ENCODE measurements around the gene ZNF407.

The ZNF407 gene

DNA sequence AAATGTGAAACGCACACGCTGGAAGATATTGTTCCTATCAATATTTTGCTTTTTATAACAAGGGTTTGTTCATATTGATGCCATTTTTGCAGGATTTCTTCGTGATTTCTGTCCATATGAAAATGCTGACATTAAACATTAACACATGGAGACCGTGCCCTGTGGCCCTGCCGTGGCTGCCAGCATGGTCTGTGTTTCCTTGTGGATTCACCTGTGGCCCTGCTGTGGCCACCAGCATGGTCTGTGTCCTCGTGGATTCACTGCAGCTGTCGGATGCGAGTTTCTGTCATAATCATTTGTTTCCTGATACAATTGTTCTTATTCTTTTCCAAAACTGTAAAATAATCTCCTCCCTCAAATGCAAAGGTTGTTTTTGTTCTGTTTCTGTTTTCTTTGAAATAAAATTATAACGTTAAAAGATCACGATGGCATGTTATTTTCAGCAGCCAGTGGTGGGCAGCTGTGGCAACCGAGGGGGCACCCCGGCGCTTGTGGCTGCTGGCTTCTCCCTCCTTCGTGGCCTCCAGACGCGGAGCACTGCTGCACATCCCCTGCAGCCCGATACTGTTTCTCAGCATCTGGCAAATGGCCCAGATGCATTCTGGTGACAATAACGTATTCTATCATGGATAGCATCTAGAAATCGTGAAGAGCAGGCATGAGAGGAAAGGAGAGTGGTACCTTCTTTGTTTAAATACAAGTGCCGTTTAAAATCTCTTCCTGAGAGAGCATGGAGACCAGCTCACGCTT is 467.8 kb downstream of the ZNF407 start:
- DNase-seq (ENCODE audit: low spot score), result no peak
- H3K4me3 ChIP-seq (ENCODE audit: severe bottlenecking), result no peak overlapping the region
- no peak for TF ChIP-seq CTCF (IDR thresholded peaks at IDR 0.05; ENCODE audit: poor library complexity, severe bottlenecking)
- no peaks in the 10 kb centered on the region for H3K9me3 ChIP-seq (ENCODE audit: severe bottlenecking)
- H3K4me1 ChIP-seq (ENCODE audit: insufficient read depth, poor library complexity, severe bottlenecking), result peaks cover 10% of the 10 kb centered on the region
- H3K36me3 ChIP-seq (ENCODE audit: low read depth), result no peaks in the 10 kb centered on the region
- no peak for ATAC-seq (ENCODE audit: low read depth)
- H3K27me3 ChIP-seq (ENCODE audit: insufficient read depth, poor library complexity, severe bottlenecking), result no peaks in the 10 kb centered on the region
- H3K27ac ChIP-seq (ENCODE audit: poor library complexity, severe bottlenecking), result no peak overlapping the region

GRCh38 chr18:75066021-75066880 is 468.6 kb downstream of the ZNF407 start:
- no peak for DNase-seq (ENCODE audit: low spot score)

DNA sequence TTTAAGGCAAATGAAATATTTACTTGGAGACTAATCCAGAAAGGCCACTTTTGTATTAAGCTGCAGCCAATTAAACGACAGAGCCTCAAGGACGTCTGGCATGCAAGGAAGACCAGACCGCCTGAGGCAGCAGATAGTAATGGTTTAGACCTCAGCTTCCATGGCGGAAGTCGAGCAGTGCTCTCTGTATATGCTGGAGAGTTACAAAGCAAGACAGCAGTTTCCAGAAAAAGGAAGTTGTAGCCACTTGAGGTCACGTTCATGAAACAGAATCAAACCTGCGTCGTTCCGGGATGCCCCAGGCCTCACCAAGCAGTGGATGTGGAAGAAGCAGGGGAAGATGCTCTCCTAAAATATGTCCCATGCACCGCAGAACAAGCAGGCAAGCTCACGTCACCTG is 469.3 kb downstream of the ZNF407 start:
- Histone ChIP-seq H3K27ac (ENCODE audit: poor library complexity, severe bottlenecking) (no peak overlapping the region), H3K4me3 (ENCODE audit: severe bottlenecking) (no peak overlapping the region), H3K9me3 (ENCODE audit: severe bottlenecking) (no peaks in the 10 kb centered on the region), H3K27me3 (ENCODE audit: insufficient read depth, poor library complexity, severe bottlenecking) (no peaks in the 10 kb centered on the region), H3K4me1 (ENCODE audit: insufficient read depth, poor library complexity, severe bottlenecking) (peaks cover 21% of the 10 kb centered on the region), H3K36me3 (ENCODE audit: low read depth) (no peaks in the 10 kb centered on the region)
- ATAC-seq (ENCODE audit: low read depth) (no peak), DNase-seq (ENCODE audit: low spot score) (no peak)
- no peak for TF ChIP-seq CTCF (IDR thresholded peaks at IDR 0.05; ENCODE audit: poor library complexity, severe bottlenecking)

More at GRCh38 chr18:75066021-75066880, 468.6 kb downstream of the ZNF407 start:
- H3K4me1 ChIP-seq (ENCODE audit: insufficient read depth, poor library complexity, severe bottlenecking), result peaks cover 16% of the 10 kb centered on the region
- no peak for ATAC-seq (ENCODE audit: low read depth)
- no peak for TF ChIP-seq CTCF (IDR thresholded peaks at IDR 0.05; ENCODE audit: poor library complexity, severe bottlenecking)
- no peaks in the 10 kb centered on the region for H3K27me3 ChIP-seq (ENCODE audit: insufficient read depth, poor library complexity, severe bottlenecking)
- H3K27ac ChIP-seq (ENCODE audit: poor library complexity, severe bottlenecking), result no peak overlapping the region
- H3K9me3 ChIP-seq (ENCODE audit: severe bottlenecking), result no peaks in the 10 kb centered on the region
- H3K4me3 ChIP-seq (ENCODE audit: severe bottlenecking), result no peak overlapping the region
- no peaks in the 10 kb centered on the region for H3K36me3 ChIP-seq (ENCODE audit: low read depth)

GRCh38 chr18:75067996-75068645 is 470.5 kb downstream of the ZNF407 start:
- no peaks in the 10 kb centered on the region for H3K9me3 ChIP-seq (ENCODE audit: severe bottlenecking)
- H3K27ac ChIP-seq (ENCODE audit: poor library complexity, severe bottlenecking), result no peak overlapping the region
- H3K4me3 ChIP-seq (ENCODE audit: severe bottlenecking), result no peak overlapping the region
- TF ChIP-seq CTCF (IDR thresholded peaks at IDR 0.05; ENCODE audit: poor library complexity, severe bottlenecking), result no peak
- no peak for ATAC-seq (ENCODE audit: low read depth)
- H3K4me1 ChIP-seq (ENCODE audit: insufficient read depth, poor library complexity, severe bottlenecking), result peaks cover 21% of the 10 kb centered on the region
- no peaks in the 10 kb centered on the region for H3K27me3 ChIP-seq (ENCODE audit: insufficient read depth, poor library complexity, severe bottlenecking)
- no peak for DNase-seq (ENCODE audit: low spot score)
- no peaks in the 10 kb centered on the region for H3K36me3 ChIP-seq (ENCODE audit: low read depth)

Data from RWPE2 (cell line).